ENCODE measurements around the gene SDHAF2. TPM values are rescaled to one million over a fixed set of nuclear protein-coding genes. Genes with fewer than 3 reads are reported as not detected.

The SDHAF2 gene
- total and polyA plus RNA-seq, 2 of the 13 experiments (the other 11 are each of a cell fraction or from before 2014, with no cell fraction given): 44.2 to 70.4 TPM

GRCh38 chr11:61429691-61430582 lies at the start of gene SDHAF2, which contains the start of gene CPSF7 (continued):
- 0 out of 2 replicates have a peak, but pooled peaks have one; percentile 35 for TF ChIP-seq AHR (CRISPR knock-in tag; IDR thresholded peaks at IDR 0.05)
- TF ChIP-seq, protein P1, sequence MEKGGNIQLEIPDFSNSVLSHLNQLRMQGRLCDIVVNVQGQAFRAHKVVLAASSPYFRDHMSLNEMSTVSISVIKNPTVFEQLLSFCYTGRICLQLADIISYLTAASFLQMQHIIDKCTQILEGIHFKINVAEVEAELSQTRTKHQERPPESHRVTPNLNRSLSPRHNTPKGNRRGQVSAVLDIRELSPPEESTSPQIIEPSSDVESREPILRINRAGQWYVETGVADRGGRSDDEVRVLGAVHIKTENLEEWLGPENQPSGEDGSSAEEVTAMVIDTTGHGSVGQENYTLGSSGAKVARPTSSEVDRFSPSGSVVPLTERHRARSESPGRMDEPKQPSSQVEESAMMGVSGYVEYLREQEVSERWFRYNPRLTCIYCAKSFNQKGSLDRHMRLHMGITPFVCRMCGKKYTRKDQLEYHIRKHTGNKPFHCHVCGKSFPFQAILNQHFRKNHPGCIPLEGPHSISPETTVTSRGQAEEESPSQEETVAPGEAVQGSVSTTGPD (CRISPR knock-in tag; IDR thresholded peaks at IDR 0.05): no peak
- TF ChIP-seq FOXO4 (CRISPR knock-in tag; conservative IDR thresholded peaks at IDR 0.05): no peak
- TF ChIP-seq GRHL1 (CRISPR knock-in tag; conservative IDR thresholded peaks at IDR 0.05): no peak
- no peak for TF ChIP-seq KLF13 (CRISPR knock-in tag; IDR thresholded peaks at IDR 0.05)
- TF ChIP-seq ZBTB7B (CRISPR knock-in tag; IDR thresholded peaks at IDR 0.05): peak; percentile 8; the same call in 1 of the 2 replicates
- TF ChIP-seq IKZF4 (CRISPR knock-in tag; IDR thresholded peaks at IDR 0.05; ENCODE audit: borderline replicate concordance, low read depth, not compliant biosample characterization): no peak
- peak in 1 of 2 experiments; percentile 73; a peak in 1 of 4 replicates for TF ChIP-seq KLF16 (CRISPR knock-in tag; IDR thresholded peaks at IDR 0.05)
- no peak; the same call in 1 of the 2 replicates for TF ChIP-seq ZNF784 (CRISPR knock-in tag; IDR thresholded peaks at IDR 0.05; ENCODE audit: borderline replicate concordance)
- no peak for TF ChIP-seq SRSF4 (IDR thresholded peaks at IDR 0.05; ENCODE audit: low read depth, low read length, poor library complexity, severe bottlenecking)
- TF ChIP-seq GTF3A (CRISPR knock-in tag; conservative IDR thresholded peaks at IDR 0.05): no peak
- peak; percentile 31; the same call in 1 of the 2 replicates for TF ChIP-seq ZNF782 (CRISPR knock-in tag; IDR thresholded peaks at IDR 0.05; ENCODE audit: borderline replicate concordance)
- peak; percentile 35; the same call in 1 of the 2 replicates for TF ChIP-seq ZNF572 (CRISPR knock-in tag; IDR thresholded peaks at IDR 0.05)
- no peak for TF ChIP-seq CEBPZ (IDR thresholded peaks at IDR 0.05; ENCODE audit: low read length)
- peak; percentile 59 for TF ChIP-seq ZBTB7A (CRISPR knock-in tag; IDR thresholded peaks at IDR 0.05)
- TF ChIP-seq LBX2 (CRISPR knock-in tag; IDR thresholded peaks at IDR 0.05; ENCODE audit: borderline replicate concordance): no peak; the same call in 1 of the 2 replicates
- no peak for TF ChIP-seq ZNF510 (CRISPR knock-in tag; IDR thresholded peaks at IDR 0.05; ENCODE audit: low read depth)
- no peak; the same call in 1 of the 2 replicates for TF ChIP-seq PAWR (CRISPR knock-in tag; IDR thresholded peaks at IDR 0.05; ENCODE audit: borderline replicate concordance)
